ENCODE measurements around the gene PRRX2.

DNA sequence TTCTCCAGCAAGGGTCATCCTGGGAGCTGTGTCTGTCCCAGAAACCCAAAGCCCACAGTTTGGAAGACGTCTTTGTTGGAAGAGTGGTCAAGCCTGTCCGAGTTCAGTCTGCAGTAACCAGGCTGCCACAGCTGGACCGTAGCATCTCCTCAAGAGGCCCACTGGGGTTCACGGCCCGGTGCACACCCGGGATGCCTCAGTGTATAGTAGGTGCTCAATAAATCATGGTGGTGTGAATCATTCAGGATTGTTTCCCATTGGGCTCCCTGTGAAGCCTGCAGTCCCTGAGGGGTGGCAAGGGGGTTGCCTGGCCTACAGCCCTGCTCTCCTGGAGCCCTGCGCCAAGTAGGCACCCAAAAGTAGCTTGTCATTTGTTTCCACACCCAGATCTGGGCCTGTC, 10.3 kb upstream of the PRRX2 start:
- TF ChIP-seq, protein P1, sequence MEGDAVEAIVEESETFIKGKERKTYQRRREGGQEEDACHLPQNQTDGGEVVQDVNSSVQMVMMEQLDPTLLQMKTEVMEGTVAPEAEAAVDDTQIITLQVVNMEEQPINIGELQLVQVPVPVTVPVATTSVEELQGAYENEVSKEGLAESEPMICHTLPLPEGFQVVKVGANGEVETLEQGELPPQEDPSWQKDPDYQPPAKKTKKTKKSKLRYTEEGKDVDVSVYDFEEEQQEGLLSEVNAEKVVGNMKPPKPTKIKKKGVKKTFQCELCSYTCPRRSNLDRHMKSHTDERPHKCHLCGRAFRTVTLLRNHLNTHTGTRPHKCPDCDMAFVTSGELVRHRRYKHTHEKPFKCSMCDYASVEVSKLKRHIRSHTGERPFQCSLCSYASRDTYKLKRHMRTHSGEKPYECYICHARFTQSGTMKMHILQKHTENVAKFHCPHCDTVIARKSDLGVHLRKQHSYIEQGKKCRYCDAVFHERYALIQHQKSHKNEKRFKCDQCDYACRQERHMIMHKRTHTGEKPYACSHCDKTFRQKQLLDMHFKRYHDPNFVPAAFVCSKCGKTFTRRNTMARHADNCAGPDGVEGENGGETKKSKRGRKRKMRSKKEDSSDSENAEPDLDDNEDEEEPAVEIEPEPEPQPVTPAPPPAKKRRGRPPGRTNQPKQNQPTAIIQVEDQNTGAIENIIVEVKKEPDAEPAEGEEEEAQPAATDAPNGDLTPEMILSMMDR (IDR thresholded peaks at IDR 0.05): no peak
- TF ChIP-seq POLR2A (IDR thresholded peaks at IDR 0.05) (no peak), POLR2AphosphoS5 (IDR thresholded peaks at IDR 0.05) (no peak)
